ENCODE data around the gene COL6A3. TPM values are rescaled to one million over a fixed set of nuclear protein-coding genes. Genes with fewer than 3 reads are reported as not detected.

Gene COL6A3
- total RNA-seq, 2 experiments from 2014 or later = 0.19 to 0.45 TPM

GRCh38 chr2:237327175-237327950 is 86.6 kb downstream of the COL6A3 start:
- Mint-ChIP-seq H3K27me3 (peaks cover 2% of the 10 kb centered on the region), H3K9me3 (no peaks in the 10 kb centered on the region), H3K36me3 (no peaks in the 10 kb centered on the region), H3K4me1 (no peaks in the 10 kb centered on the region), H3K27ac (no peak overlapping the region), H3K4me3 (no peak overlapping the region)
- POLR2A ChIA-PET = no interaction called here
- ATAC-seq (ENCODE audit: low read depth) (no peak), DNase-seq (no peak)

DNA sequence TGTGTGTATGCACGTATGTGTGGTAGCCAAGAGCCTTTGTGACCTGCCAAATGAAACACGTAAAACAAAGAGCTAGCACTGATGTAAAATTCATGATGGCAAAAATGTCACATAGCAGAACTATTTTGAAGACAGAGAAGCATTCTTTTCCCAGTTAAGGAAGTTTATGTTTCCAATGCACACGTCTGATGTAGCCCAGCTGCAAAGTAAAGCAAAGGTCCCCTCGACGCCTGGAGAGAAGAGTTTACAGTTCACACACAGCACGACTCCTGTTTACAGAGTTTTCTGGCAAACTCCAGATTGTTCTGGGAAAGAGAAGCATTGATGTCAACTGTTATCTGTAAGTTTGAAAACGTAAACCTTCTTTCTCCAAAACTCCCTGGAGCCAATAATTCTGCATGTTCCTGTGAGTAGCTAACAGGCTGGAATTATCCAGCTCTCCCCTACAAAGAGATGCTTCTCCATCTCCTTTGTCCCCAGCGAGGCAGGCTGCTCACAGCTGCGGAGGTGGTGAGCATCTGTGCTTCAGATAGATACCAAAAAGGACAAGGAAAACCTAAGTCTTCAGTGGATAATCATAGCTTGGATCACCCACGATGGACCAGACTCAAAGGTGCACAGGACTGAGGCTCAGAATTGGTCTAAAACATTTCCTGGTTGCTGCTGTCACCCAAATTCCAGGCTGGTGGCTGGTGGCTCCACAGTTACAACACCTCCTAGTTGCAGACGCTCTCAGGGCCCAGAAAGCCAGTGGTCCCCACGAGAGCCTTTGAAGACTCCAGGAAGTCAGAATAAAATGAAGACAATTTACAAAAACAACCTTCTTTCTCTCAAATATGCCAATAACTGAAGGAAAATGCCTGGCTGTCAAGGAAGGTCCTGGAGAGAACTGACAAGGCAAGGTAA is 87.4 kb downstream of the COL6A3 start:
- Mint-ChIP-seq H3K36me3 (no peaks in the 10 kb centered on the region), H3K27me3 (peaks cover 2% of the 10 kb centered on the region), H3K4me1 (no peaks in the 10 kb centered on the region), H3K4me3 (no peak overlapping the region), H3K27ac (no peak overlapping the region), H3K9me3 (no peaks in the 10 kb centered on the region)
- DNase-seq (no peak), ATAC-seq (ENCODE audit: low read depth) (no peak)
- POLR2A ChIA-PET = no interaction called here

DNA sequence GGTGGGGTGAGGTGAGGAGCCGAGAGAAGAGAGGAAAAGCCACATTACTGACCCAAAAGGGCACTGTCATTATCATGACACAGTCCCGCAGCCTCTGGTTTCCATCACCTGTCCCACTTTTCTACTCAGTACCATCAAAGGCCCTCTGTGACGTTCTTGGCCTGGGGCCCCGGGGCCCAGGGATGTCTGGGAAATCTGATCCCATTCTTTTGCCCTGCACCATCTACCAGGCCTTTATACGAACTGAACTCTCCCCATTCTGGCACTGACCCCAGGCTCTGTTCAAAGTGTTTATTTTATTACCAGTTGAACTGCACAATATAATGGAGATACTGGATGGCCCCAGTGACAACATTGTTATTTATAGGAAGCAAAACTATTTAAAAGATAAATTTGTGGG is 89.1 kb downstream of the COL6A3 start:
- DNase-seq (no peak), ATAC-seq (ENCODE audit: low read depth) (no peak)
- Mint-ChIP-seq H3K27me3 (peaks cover 2% of the 10 kb centered on the region), H3K4me1 (no peaks in the 10 kb centered on the region), H3K9me3 (no peaks in the 10 kb centered on the region), H3K4me3 (no peak overlapping the region), H3K27ac (no peak overlapping the region), H3K36me3 (no peaks in the 10 kb centered on the region)
- POLR2A ChIA-PET = no interaction called here

DNA sequence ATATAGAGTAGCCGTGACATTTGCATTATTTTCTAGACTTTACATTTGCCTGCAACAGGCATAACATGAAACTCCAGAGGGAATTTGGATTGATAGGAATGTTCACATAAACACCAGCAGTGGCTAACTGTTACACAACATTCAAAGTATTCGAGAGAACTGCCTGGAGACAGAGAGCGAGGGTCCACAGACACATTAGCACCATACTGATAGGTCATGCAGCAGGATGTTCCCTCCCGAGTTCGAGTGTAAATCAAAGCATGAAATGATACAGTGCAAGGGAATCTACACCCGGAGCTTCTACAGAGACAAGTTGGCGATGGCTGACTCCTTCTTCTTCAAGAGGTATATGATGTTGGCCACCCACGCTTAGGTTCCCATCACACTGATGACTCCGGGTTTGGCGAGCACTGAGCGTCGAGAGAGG is 89.5 kb downstream of the COL6A3 start:
- POLR2A ChIA-PET = no interaction called here
- no peak for DNase-seq
- H3K27me3 Mint-ChIP-seq = peaks cover 2% of the 10 kb centered on the region
- no peak for ATAC-seq (ENCODE audit: low read depth)
- no peaks in the 10 kb centered on the region for H3K4me1 Mint-ChIP-seq
- H3K27ac Mint-ChIP-seq = no peak overlapping the region
- H3K36me3 Mint-ChIP-seq = no peaks in the 10 kb centered on the region
- no peak overlapping the region for H3K4me3 Mint-ChIP-seq
- H3K9me3 Mint-ChIP-seq = no peaks in the 10 kb centered on the region

- Mint-ChIP-seq H3K36me3 (no peaks in the 10 kb centered on the region), H3K27me3 (peaks cover 2% of the 10 kb centered on the region), H3K27ac (no peak overlapping the region), H3K4me3 (no peak overlapping the region), H3K9me3 (no peaks in the 10 kb centered on the region), H3K4me1 (no peaks in the 10 kb centered on the region)
- POLR2A ChIA-PET = no interaction called here
- ATAC-seq (ENCODE audit: low read depth) = no peak
- DNase-seq = no peak
Measured at GRCh38 chr2:237323656-237324055, 90.3 kb downstream of the COL6A3 start.

- no peaks in the 10 kb centered on the region for H3K36me3 Mint-ChIP-seq
- H3K4me1 Mint-ChIP-seq = no peaks in the 10 kb centered on the region
- no peak overlapping the region for H3K4me3 Mint-ChIP-seq
- no peak for ATAC-seq (ENCODE audit: low read depth)
- no peak for DNase-seq
- no peak overlapping the region for H3K27ac Mint-ChIP-seq
- POLR2A ChIA-PET = no interaction called here
- no peaks in the 10 kb centered on the region for H3K9me3 Mint-ChIP-seq
- H3K27me3 Mint-ChIP-seq = peaks cover 2% of the 10 kb centered on the region
Measured at GRCh38 chr2:237322564-237322963, 91.4 kb downstream of the COL6A3 start.

DNA sequence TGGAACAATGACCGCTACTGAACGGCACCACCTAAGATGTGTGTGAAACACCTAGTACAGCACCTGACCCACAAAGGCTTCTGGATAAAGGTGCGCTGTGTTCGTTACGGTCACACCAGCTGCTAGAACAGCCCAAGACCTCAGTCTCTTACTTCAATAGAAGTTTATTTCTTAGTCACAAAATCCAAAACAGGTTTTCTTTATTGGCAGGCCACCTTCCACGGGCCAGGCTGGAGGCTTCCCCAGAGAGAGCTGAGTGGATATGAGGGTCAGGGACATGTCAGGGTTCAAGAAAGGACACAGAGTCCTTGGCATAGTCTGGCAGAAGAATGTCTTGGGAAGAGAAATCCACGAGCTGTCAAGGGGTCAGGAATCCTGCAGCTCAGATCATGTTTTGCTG is 92.2 kb downstream of the COL6A3 start:
- ATAC-seq (ENCODE audit: low read depth) (no peak), DNase-seq (no peak)
- Mint-ChIP-seq H3K4me1 (peaks cover 1% of the 10 kb centered on the region), H3K36me3 (no peaks in the 10 kb centered on the region), H3K27ac (no peak overlapping the region), H3K9me3 (no peaks in the 10 kb centered on the region), H3K4me3 (no peak overlapping the region), H3K27me3 (peaks cover 2% of the 10 kb centered on the region)
- POLR2A ChIA-PET = no interaction called here

DNA sequence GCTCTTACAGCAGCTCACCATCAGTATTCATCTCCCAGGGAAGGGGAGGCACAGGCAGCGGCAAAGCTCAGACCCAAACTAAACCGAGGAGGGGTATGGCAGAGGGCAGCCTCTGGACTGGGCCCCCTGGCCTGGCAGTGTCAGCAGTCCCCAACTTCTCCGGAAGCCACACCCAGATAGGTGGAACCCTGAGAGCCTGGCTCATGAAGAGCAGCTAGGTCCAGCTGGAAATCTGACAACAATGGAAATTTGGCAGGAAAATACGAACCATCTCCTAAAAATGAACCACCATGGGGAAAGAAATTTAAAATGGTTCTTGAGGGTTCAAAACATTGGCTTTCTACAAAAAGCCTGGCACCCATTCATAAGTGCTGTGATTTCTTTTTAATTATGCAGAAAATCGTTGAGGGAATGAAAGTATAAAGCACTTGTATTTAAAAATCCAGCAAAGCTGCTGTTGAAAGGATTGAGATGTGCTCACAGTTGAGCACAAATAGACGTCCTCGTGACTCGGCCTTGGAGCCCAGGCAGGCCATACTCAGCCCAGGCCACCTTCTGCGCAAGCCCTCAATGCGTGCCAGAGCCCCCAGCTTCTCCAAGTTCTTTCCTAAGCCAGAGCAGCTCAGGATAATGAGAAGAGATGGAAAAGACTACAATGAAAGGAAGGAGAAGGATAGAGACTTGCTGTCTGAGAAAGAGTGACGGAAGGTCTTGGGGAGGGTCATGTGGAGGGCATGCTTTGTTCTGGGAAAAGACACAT is 93.0 kb downstream of the COL6A3 start:
- peaks cover 1% of the 10 kb centered on the region for H3K4me1 Mint-ChIP-seq
- peaks cover 2% of the 10 kb centered on the region for H3K27me3 Mint-ChIP-seq
- ATAC-seq (ENCODE audit: low read depth) = no peak
- H3K27ac Mint-ChIP-seq = no peak overlapping the region
- H3K4me3 Mint-ChIP-seq = no peak overlapping the region
- H3K36me3 Mint-ChIP-seq = no peaks in the 10 kb centered on the region
- no peaks in the 10 kb centered on the region for H3K9me3 Mint-ChIP-seq
- POLR2A ChIA-PET = no interaction called here
- no peak for DNase-seq

GRCh38 chr2:237319887-237320286 is 94.1 kb downstream of the COL6A3 start:
- Mint-ChIP-seq H3K27ac (no peak overlapping the region), H3K36me3 (no peaks in the 10 kb centered on the region), H3K4me3 (no peak overlapping the region), H3K4me1 (peaks cover 1% of the 10 kb centered on the region), H3K9me3 (no peaks in the 10 kb centered on the region), H3K27me3 (peaks cover 2% of the 10 kb centered on the region)
- no peak for ATAC-seq (ENCODE audit: low read depth)
- POLR2A ChIA-PET = no interaction called here
- DNase-seq = no peak

DNA sequence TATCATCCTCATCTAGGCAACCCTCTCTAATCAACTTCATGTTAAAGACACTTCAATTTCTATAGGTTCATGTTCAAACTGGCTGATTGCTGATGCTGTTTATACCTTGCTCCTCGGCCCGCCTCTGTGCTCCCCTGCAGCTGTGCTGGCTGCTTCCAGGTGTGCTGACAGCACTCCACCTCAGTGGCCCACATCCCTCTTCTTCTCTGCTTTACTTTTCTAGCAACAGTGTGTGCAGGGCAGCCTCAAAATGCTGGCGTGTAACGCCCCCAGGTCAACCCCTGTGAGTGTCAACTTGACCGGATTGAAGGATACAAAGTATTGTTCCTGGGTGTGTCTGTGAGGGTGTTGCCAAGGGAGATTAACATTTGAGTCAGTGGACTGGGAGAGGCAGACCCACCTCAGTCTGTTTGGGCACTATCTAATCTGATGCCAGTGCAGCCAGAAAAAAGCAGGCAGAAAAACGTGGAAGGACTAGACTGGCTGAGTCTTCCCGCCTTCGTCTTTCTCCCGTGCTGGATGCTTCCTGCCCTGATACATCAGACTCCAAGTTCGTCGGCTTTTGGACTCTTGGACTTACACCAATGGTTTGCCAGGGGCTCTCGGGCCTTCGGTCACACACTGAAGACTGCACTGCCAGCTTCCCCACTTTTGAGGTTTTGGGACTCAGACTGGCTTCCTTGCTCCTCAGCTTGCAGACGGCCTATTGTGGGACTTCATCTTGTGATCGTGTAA is 94.7 kb downstream of the COL6A3 start:
- H3K27me3 Mint-ChIP-seq = peaks cover 4% of the 10 kb centered on the region
- no peaks in the 10 kb centered on the region for H3K36me3 Mint-ChIP-seq
- H3K4me1 Mint-ChIP-seq = peaks cover 1% of the 10 kb centered on the region
- ATAC-seq (ENCODE audit: low read depth) (no peak), DNase-seq (no peak)
- H3K9me3 Mint-ChIP-seq = no peaks in the 10 kb centered on the region
- POLR2A ChIA-PET = no interaction called here
- no peak overlapping the region for H3K4me3 Mint-ChIP-seq
- no peak overlapping the region for H3K27ac Mint-ChIP-seq

DNA sequence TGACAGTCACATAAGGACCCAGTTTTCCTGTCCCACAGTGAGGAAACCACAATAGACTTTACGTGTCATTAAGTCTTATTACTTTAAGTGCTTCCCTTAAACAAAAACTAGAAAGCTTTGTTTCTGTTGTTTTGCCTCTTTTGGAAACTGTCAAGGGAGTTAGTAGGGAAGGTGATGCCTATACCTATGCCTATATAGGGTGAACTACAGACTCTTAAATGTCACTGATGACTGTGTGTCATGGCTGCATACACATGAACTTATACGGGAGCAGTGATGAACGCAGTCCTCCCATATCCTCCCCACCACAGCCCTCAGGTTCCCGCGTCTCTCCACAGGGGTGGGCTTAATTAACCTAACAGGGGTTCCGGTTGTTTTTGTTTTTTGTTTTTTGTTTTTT is 97.6 kb downstream of the COL6A3 start:
- no peak overlapping the region for H3K27ac Mint-ChIP-seq
- POLR2A ChIA-PET = no interaction called here
- DNase-seq (no peak), ATAC-seq (ENCODE audit: low read depth) (no peak)
- H3K36me3 Mint-ChIP-seq = no peaks in the 10 kb centered on the region
- H3K9me3 Mint-ChIP-seq = no peaks in the 10 kb centered on the region
- H3K27me3 Mint-ChIP-seq = peaks cover 3% of the 10 kb centered on the region
- H3K4me3 Mint-ChIP-seq = no peak overlapping the region
- peaks cover 1% of the 10 kb centered on the region for H3K4me1 Mint-ChIP-seq

DNA sequence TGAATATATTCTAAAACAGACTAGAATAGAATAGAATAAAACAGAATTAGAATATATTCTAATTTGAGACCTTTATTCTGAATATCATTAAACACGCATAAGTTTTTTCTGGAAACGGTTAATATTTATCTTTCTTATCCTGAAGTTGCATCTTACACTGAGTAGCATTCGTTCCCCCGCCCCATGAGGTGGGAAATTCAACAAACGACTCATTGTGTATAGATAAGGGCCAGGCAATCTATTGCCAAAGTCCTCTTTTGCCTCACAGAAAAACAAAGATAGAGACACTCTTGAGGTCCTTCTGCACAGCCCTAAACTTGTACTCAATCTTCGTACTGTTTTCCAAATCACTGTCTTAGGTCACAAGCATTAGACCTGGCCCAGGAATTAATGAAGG is 98.1 kb downstream of the COL6A3 start:
- H3K4me1 Mint-ChIP-seq = peaks cover 1% of the 10 kb centered on the region
- ATAC-seq (ENCODE audit: low read depth) (no peak), DNase-seq (no peak)
- H3K27me3 Mint-ChIP-seq = peaks cover 4% of the 10 kb centered on the region
- H3K36me3 Mint-ChIP-seq = no peaks in the 10 kb centered on the region
- no peaks in the 10 kb centered on the region for H3K9me3 Mint-ChIP-seq
- H3K4me3 Mint-ChIP-seq = no peak overlapping the region
- H3K27ac Mint-ChIP-seq = no peak overlapping the region
- POLR2A ChIA-PET = no interaction called here

DNA sequence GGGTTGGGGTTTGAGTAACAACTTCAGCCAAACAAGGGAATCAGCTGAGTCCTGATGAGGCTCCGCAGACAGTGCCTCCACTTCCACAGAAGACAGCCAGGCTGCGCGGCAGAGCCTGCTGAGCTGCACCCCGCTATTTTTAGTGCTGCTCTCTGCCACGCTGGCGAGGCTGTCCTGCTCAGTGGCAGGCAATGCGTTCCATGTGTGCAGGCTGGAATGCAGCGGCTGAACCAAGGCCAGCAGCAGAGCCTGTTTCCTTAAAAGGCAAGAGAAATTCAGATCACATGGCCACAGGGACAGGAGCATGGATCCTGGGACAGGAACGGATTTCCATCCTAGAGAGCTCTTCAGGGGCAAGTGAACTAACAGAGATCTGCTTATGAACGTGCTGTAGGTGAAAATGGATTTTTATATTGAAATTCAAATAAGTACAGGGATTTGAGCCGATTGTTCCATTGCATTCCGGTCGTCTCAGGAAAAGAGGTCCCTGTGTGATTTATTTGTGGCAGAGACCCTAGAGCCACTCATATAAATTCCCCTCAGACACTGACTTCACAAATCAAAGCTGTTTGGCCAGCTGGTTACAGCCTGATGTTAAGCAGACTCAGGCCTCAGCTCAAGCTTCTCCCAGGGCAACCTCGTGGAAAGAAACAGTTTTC is 98.7 kb downstream of the COL6A3 start:
- no peak for ATAC-seq (ENCODE audit: low read depth)
- H3K4me1 Mint-ChIP-seq = peaks cover 1% of the 10 kb centered on the region
- H3K4me3 Mint-ChIP-seq = no peak overlapping the region
- POLR2A ChIA-PET = no interaction called here
- peaks cover 4% of the 10 kb centered on the region for H3K27me3 Mint-ChIP-seq
- DNase-seq = no peak
- H3K27ac Mint-ChIP-seq = no peak overlapping the region
- H3K9me3 Mint-ChIP-seq = no peaks in the 10 kb centered on the region
- H3K36me3 Mint-ChIP-seq = no peaks in the 10 kb centered on the region
